Measurements from ENCODE around the gene METTL26.

DNA sequence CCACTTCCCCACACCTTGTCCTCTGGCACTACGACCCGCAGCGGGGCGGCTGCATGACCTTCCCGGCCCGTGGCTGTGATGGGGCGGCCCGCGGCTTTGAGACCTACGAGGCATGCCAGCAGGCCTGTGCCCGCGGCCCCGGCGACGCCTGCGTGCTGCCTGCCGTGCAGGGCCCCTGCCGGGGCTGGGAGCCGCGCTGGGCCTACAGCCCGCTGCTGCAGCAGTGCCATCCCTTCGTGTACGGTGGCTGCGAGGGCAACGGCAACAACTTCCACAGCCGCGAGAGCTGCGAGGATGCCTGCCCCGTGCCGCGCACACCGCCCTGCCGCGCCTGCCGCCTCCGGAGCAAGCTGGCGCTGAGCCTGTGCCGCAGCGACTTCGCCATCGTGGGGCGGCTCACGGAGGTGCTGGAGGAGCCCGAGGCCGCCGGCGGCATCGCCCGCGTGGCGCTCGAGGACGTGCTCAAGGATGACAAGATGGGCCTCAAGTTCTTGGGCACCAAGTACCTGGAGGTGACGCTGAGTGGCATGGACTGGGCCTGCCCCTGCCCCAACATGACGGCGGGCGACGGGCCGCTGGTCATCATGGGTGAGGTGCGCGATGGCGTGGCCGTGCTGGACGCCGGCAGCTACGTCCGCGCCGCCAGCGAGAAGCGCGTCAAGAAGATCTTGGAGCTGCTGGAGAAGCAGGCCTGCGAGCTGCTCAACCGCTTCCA, 2.6 kb downstream of the METTL26 start:
- TF ChIP-seq CTCF (conservative IDR thresholded peaks at IDR 0.05; ENCODE audit: low read depth, low read length): no peak
- no peak for TF ChIP-seq POLR2A (IDR thresholded peaks at IDR 0.05; ENCODE audit: low read depth, low read length)

Data from IMR-90 (cell line).